HCT116 (cell line): ENCODE results near the gene FFAR4. TPM values are rescaled to one million over a fixed set of nuclear protein-coding genes. Genes with fewer than 3 reads are reported as not detected.

ENCODE experiments used
- ATAC-seq: fragments of 200-7000 bp; cut with Tn5 transposase; 2 replicates; pipeline ENCODE4 v1.9.1; 2020; ENCODE audit warnings: mild to moderate bottlenecking, moderate library complexity
- BruUV-seq: library from RNA; stranded (reverse); fragments of 400-500 nt; replicated peaks from 2 replicates; lab custom pipeline; 2021; lab: Mats Ljungman, UMichigan
- CTCF ChIA-PET: fragments of 300-600 bp; sonication (Branson Sonifier 250); formaldehyde crosslinking; loops from one replicate; lab custom pipeline; 2021; ENCODE audit warnings: antibody characterized with exemption; lab: Charles Lee
- POLR2A ChIA-PET: fragments of 300-600, 350-600 bp; sonication (Branson Sonifier 250); formaldehyde crosslinking; loops from one replicate; lab custom pipeline; 2021; ENCODE audit warnings: antibody characterized with exemption; lab: Charles Lee
- RAD21 ChIA-PET, 2 experiments: fragments of 300-600 bp; sonication (Branson Sonifier 250); formaldehyde crosslinking; loops; one replicate each; lab custom pipeline; 2023; ENCODE audit warnings: low total read pairs in 2 of 2; ENCODE audit not compliant: uncharacterized antibody in 2 of 2, unreplicated experiment in 2 of 2, low non-redundant PET in 1 of 2; lab: Charles Lee
- DNase-seq: peaks from one replicate; pipeline ENCODE4 v3.0.0-alpha.2; 2010; ENCODE audit warnings: low read depth, low spot score
- H2AFZ ChIP-seq: fragments of 200-600 bp; shearing (Covaris generic), sonication (generic); 2 replicates; pipeline ENCODE4 v1.6.1; 2017; ENCODE audit warnings: low read depth, mixed run types, mixed read lengths, antibody characterized with exemption, low read length; ENCODE audit not compliant: poor library complexity, severe bottlenecking
- H3K27ac ChIP-seq: 2 replicates; pipeline ENCODE4 v1.5.1; 2012; ENCODE audit warnings: low read depth, low read length
- H3K27me3 ChIP-seq: fragments of 200-600 bp; sonication (generic); 2 replicates; pipeline ENCODE4 v1.6.1; 2016; ENCODE audit warnings: mixed run types, low read length, mixed read lengths; ENCODE audit not compliant: insufficient read depth
- H3K36me3 ChIP-seq, 2 experiments: fragments of 200-500 bp in 1 of 2; fragments of 200-600 bp in 1 of 2; sonication (Bioruptor generic) in 1 of 2; sonication (generic) in 1 of 2; 2 replicates each; pipeline versions ENCODE4 v1.5.1 to v1.6.1; 2014 to 2016; ENCODE audit warnings: low read length in 2 of 2, inconsistent platforms in 1 of 2, mixed read lengths in 1 of 2, mixed run types in 1 of 2; ENCODE audit not compliant: insufficient read depth in 2 of 2, control insufficient read depth in 1 of 2
- H3K4me1 ChIP-seq, 2 experiments: fragments of 200-600 bp in 1 of 2; sonication (generic) in 1 of 2; 2 replicates each; pipeline versions ENCODE4 v1.5.1 to v1.6.1; 2012 to 2017; ENCODE audit warnings: low read length in 2 of 2, inconsistent platforms in 1 of 2, mild to moderate bottlenecking in 1 of 2, mixed read lengths in 1 of 2, mixed run types in 1 of 2, moderate library complexity in 1 of 2; ENCODE audit not compliant: insufficient read depth in 2 of 2, control insufficient read depth in 1 of 2
- H3K4me2 ChIP-seq: fragments of 200-600 bp; sonication (generic); 2 replicates; pipeline ENCODE4 v1.6.1; 2017; ENCODE audit warnings: mixed run types, low read length, mixed read lengths
- H3K4me3 ChIP-seq, 2 experiments: fragments of 200-600 bp in 1 of 2; sonication (generic) in 1 of 2; replicated peaks in 1 of 2; 2 replicates each; pipeline ENCODE4 v1.5.1; 2011 to 2016; ENCODE audit warnings: low read length in 2 of 2, control low read depth in 1 of 2, low read depth in 1 of 2, mild to moderate bottlenecking in 1 of 2, mixed read lengths in 1 of 2, mixed run types in 1 of 2
- H3K79me2 ChIP-seq: fragments of 200-600 bp; sonication (generic); 2 replicates; pipeline ENCODE4 v1.6.1; 2017; ENCODE audit warnings: mild to moderate bottlenecking, mixed run types, low read length, moderate library complexity, mixed read lengths; ENCODE audit not compliant: insufficient read depth
- H3K9ac ChIP-seq: fragments of 200-600 bp; sonication (generic); 2 replicates; pipeline ENCODE4 v1.6.1; 2016; ENCODE audit warnings: low read length, mixed read lengths
- H3K9me2 ChIP-seq: fragments of 200-600 bp; sonication (generic), shearing (Covaris generic); 2 replicates; pipeline ENCODE4 v1.6.1; 2017; ENCODE audit warnings: mixed run types, mild to moderate bottlenecking, moderate library complexity; ENCODE audit not compliant: insufficient read depth
- H3K9me3 ChIP-seq, 2 experiments: fragments of 200-500 bp in 1 of 2; fragments of 200-600 bp in 1 of 2; sonication (Bioruptor generic) in 1 of 2; sonication (generic) in 1 of 2; 2 replicates each; pipeline ENCODE4 v1.6.1; 2014 to 2017; ENCODE audit warnings: low read length in 2 of 2, mixed read lengths in 2 of 2, inconsistent platforms in 1 of 2, low read depth in 1 of 2, mild to moderate bottlenecking in 1 of 2, mixed run types in 1 of 2, moderate library complexity in 1 of 2; ENCODE audit not compliant: control insufficient read depth in 1 of 2, insufficient read depth in 1 of 2
- H4K20me1 ChIP-seq: fragments of 200-600 bp; sonication (generic), shearing (Covaris generic); 2 replicates; pipeline ENCODE4 v1.6.1; 2017; ENCODE audit warnings: mixed run types, mild to moderate bottlenecking, moderate library complexity; ENCODE audit not compliant: insufficient read depth
- ATF3 ChIP-seq: IDR thresholded peaks from 2 replicates; pipeline ENCODE4 v1.6.1; 2012
- CEBPB ChIP-seq: IDR thresholded peaks from 2 replicates; pipeline ENCODE4 v1.6.1; 2012; ENCODE audit warnings: low read depth
- ELF1 ChIP-seq: IDR thresholded peaks from 2 replicates; pipeline ENCODE4 v1.6.1; 2012; ENCODE audit warnings: low read depth, borderline replicate concordance
- EZH2 ChIP-seq: fragments of 200-600 bp; sonication (generic); IDR thresholded peaks from 2 replicates; pipeline ENCODE4 v1.6.1; 2017; ENCODE audit warnings: antibody characterized with exemption, mixed run types
- EZH2phosphoT487 ChIP-seq: fragments of 200-600 bp; IDR thresholded peaks from 2 replicates; pipeline ENCODE4 v1.6.1; 2018; ENCODE audit warnings: antibody characterized with exemption, borderline replicate concordance
- FOSL1 ChIP-seq: IDR thresholded peaks from 2 replicates; pipeline ENCODE4 v1.6.1; 2012; ENCODE audit warnings: low read depth
- JUND ChIP-seq: IDR thresholded peaks from 2 replicates; pipeline ENCODE4 v1.6.1; 2012
- MAX ChIP-seq: IDR thresholded peaks from 2 replicates; pipeline ENCODE4 v1.6.1; 2012
- POLR2A ChIP-seq: IDR thresholded peaks from 2 replicates; pipeline ENCODE4 v1.7.0; 2011; ENCODE audit warnings: borderline replicate concordance; ENCODE audit not compliant: insufficient read depth, insufficient read length; ENCODE audit errors: extremely low read depth
- POLR2AphosphoS5 ChIP-seq: IDR thresholded peaks from 2 replicates; pipeline ENCODE4 v1.6.1; 2011; ENCODE audit warnings: mild to moderate bottlenecking, low read depth, low read length, moderate library complexity
- RAD21 ChIP-seq: IDR thresholded peaks from 2 replicates; pipeline ENCODE4 v1.6.1; 2012; ENCODE audit warnings: low read depth, mild to moderate bottlenecking
- REST ChIP-seq: IDR thresholded peaks from 2 replicates; pipeline ENCODE4 v1.6.1; 2012; ENCODE audit warnings: low read depth
- SIN3A ChIP-seq: IDR thresholded peaks from 2 replicates; pipeline ENCODE4 v1.6.1; 2012; ENCODE audit warnings: low read depth
- SP1 ChIP-seq: IDR thresholded peaks from 2 replicates; pipeline ENCODE4 v1.6.1; 2012; ENCODE audit warnings: low read depth
- SRF ChIP-seq: IDR thresholded peaks from 2 replicates; pipeline ENCODE4 v1.6.1; 2012; ENCODE audit warnings: low read depth
- TCF7L2 ChIP-seq: IDR thresholded peaks from 2 replicates; pipeline ENCODE4 v1.7.0; 2011; ENCODE audit warnings: borderline replicate concordance, inconsistent platforms; ENCODE audit not compliant: insufficient read depth, insufficient read length; ENCODE audit errors: extremely low read depth
- ZBTB33 ChIP-seq: IDR thresholded peaks from 2 replicates; pipeline ENCODE4 v1.6.1; 2011; ENCODE audit warnings: mild to moderate bottlenecking, low read length, moderate library complexity; ENCODE audit not compliant: insufficient replicate concordance; ENCODE audit errors: extremely low read depth
- intact Hi-C: fragments of 100-400 bp; cut with micrococcal nuclease; formaldehyde crosslinking; loops from 2 replicates; pipeline ENCODE4 v1.10.0; 2022
- total RNA-seq: library from RNA; stranded (reverse); gene quantifications from one replicate; pipeline ENCODE4 v1.2.1, GENCODE V29; 2021; ENCODE audit not compliant: unreplicated experiment

FFAR4 gene
- total RNA-seq, 1 experiment from 2014 or later = not detected

GRCh38 chr10:93577565-93577964 lies 11.1 kb downstream of the FFAR4 start:
- ChIA-PET CTCF (no interaction called here), POLR2A (no interaction called here)

More at GRCh38 chr10:93577565-93577964, 11.1 kb downstream of the FFAR4 start:
- RAD21 ChIA-PET = no interaction called here
- TF ChIP-seq SP1 = no peak
- no peak for TF ChIP-seq ATF3
- no peak for TF ChIP-seq CEBPB
- no peak for TF ChIP-seq POLR2AphosphoS5
- no peak for TF ChIP-seq ELF1
- no peak for TF ChIP-seq MAX
- no peak for TF ChIP-seq SIN3A
- TF ChIP-seq EZH2phosphoT487 = no peak
- no peak for TF ChIP-seq JUND
- TF ChIP-seq TCF7L2 = no peak
- TF ChIP-seq RAD21 = no peak
- no peak for TF ChIP-seq ZBTB33
- no peak for TF ChIP-seq POLR2A
- no peak for TF ChIP-seq REST
- TF ChIP-seq SRF = no peak
- no peak for TF ChIP-seq EZH2
- TF ChIP-seq FOSL1 = no peak
- no peaks in the 10 kb centered on the region for H3K27me3 ChIP-seq
- DNase-seq (no peak), ATAC-seq (no peak)
- no peak overlapping the region for H3K4me2 ChIP-seq
- H3K79me2 ChIP-seq = no peaks in the 10 kb centered on the region
- no TSS peak for BruUV-seq
- H3K9ac ChIP-seq = no peak overlapping the region
- no peaks in the 10 kb centered on the region for H3K9me2 ChIP-seq
- peaks cover 0 to 4% of the 10 kb centered on the region in 2 experiments; a peak in 1 of 4 replicates for H3K9me3 ChIP-seq
- no peak overlapping the region for H3K4me3 ChIP-seq
- no peaks in the 10 kb centered on the region for H4K20me1 ChIP-seq
- peaks cover 6 to 22% of the 10 kb centered on the region in 2 experiments; a peak in 2 of 4 replicates for H3K4me1 ChIP-seq
- intact Hi-C loops = no loop called here
- no peak overlapping the region for H2AFZ ChIP-seq
- H3K27ac ChIP-seq = no peak overlapping the region
- no peaks in the 10 kb centered on the region for H3K36me3 ChIP-seq
